Panc1 (cell line): ENCODE data around the gene PRLR.

Experiments used
- POLR2AphosphoS5 ChIP-seq: IDR thresholded peaks from 2 replicates; pipeline ENCODE4 v1.6.1; 2012; ENCODE audit warnings: mild to moderate bottlenecking, low read depth, low read length, moderate library complexity
- SIN3A ChIP-seq: IDR thresholded peaks from 2 replicates; pipeline ENCODE4 v1.6.1; 2012; ENCODE audit warnings: low read depth, mild to moderate bottlenecking, low read length, moderate library complexity, borderline replicate concordance; ENCODE audit not compliant: insufficient read depth
- TCF7L2 ChIP-seq: IDR thresholded peaks from 2 replicates; pipeline ENCODE4 v1.6.1; 2011; ENCODE audit warnings: mild to moderate bottlenecking, low read depth, low read length, inconsistent platforms
- TF ChIP-seq, protein P1 (sequence below): fragments of 450-650 bp; IDR thresholded peaks from 2 replicates; pipeline ENCODE4 v1.5.1; 2017; ENCODE audit warnings: mild to moderate bottlenecking
- TF ChIP-seq, protein P2 (sequence below), 2 experiments: IDR thresholded peaks; 2 replicates each; pipeline ENCODE4 v1.6.1; 2011 to 2012; ENCODE audit warnings: low read depth in 2 of 2, control low read depth in 1 of 2, low read length in 1 of 2, mild to moderate bottlenecking in 1 of 2, moderate library complexity in 1 of 2; ENCODE audit not compliant: insufficient read depth in 1 of 2

DNA sequence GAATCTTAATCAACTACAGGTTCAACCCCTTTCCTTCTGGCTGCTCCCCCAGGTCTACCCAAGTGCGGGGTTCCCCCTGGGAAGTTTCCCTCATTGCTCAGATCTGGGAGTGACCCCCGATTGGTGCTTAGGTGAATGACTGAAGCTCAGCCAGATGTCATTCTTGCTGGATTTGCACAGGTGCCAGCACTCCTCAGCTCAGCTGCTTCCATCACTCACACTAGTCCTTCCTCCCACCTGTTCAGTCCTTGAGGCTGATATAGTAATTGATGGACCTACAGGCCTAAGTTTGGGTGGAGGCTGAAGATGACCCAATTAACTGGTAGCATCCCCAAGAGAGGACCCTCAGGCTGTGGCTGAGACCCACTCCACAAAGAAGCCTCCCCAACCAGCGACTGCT is 32.9 kb downstream of the PRLR start:
- TF ChIP-seq, protein P1, sequence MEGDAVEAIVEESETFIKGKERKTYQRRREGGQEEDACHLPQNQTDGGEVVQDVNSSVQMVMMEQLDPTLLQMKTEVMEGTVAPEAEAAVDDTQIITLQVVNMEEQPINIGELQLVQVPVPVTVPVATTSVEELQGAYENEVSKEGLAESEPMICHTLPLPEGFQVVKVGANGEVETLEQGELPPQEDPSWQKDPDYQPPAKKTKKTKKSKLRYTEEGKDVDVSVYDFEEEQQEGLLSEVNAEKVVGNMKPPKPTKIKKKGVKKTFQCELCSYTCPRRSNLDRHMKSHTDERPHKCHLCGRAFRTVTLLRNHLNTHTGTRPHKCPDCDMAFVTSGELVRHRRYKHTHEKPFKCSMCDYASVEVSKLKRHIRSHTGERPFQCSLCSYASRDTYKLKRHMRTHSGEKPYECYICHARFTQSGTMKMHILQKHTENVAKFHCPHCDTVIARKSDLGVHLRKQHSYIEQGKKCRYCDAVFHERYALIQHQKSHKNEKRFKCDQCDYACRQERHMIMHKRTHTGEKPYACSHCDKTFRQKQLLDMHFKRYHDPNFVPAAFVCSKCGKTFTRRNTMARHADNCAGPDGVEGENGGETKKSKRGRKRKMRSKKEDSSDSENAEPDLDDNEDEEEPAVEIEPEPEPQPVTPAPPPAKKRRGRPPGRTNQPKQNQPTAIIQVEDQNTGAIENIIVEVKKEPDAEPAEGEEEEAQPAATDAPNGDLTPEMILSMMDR = no peak
- TF ChIP-seq POLR2AphosphoS5 (no peak), SIN3A (no peak), TCF7L2 (no peak)
- TF ChIP-seq, protein P2, sequence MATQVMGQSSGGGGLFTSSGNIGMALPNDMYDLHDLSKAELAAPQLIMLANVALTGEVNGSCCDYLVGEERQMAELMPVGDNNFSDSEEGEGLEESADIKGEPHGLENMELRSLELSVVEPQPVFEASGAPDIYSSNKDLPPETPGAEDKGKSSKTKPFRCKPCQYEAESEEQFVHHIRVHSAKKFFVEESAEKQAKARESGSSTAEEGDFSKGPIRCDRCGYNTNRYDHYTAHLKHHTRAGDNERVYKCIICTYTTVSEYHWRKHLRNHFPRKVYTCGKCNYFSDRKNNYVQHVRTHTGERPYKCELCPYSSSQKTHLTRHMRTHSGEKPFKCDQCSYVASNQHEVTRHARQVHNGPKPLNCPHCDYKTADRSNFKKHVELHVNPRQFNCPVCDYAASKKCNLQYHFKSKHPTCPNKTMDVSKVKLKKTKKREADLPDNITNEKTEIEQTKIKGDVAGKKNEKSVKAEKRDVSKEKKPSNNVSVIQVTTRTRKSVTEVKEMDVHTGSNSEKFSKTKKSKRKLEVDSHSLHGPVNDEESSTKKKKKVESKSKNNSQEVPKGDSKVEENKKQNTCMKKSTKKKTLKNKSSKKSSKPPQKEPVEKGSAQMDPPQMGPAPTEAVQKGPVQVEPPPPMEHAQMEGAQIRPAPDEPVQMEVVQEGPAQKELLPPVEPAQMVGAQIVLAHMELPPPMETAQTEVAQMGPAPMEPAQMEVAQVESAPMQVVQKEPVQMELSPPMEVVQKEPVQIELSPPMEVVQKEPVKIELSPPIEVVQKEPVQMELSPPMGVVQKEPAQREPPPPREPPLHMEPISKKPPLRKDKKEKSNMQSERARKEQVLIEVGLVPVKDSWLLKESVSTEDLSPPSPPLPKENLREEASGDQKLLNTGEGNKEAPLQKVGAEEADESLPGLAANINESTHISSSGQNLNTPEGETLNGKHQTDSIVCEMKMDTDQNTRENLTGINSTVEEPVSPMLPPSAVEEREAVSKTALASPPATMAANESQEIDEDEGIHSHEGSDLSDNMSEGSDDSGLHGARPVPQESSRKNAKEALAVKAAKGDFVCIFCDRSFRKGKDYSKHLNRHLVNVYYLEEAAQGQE (IDR thresholded peaks at IDR 0.05; ENCODE audit: insufficient read depth in 1 of 2, low read depth in 2 of 2, low read length in 1 of 2) = no peak
